IMR-90 (cell line): ENCODE results near the gene CLDN14. TPM values are rescaled to one million over a fixed set of nuclear protein-coding genes. Genes with fewer than 3 reads are reported as not detected.

Experiments
- ATAC-seq: fragments of 200-7000 bp; cut with Tn5 transposase; 2 replicates; pipeline ENCODE4 v1.9.1; 2020; ENCODE audit warnings: low read depth, mild to moderate bottlenecking, moderate library complexity
- BruUV-seq: library from RNA; stranded (reverse); fragments of 400-500 nt; replicated peaks from 2 replicates; lab custom pipeline; 2021; lab: Mats Ljungman, UMichigan
- CTCF ChIA-PET: fragments of 300-600 bp; formaldehyde crosslinking; extraction: SDS; loops from one replicate; lab custom pipeline; 2021; ENCODE audit warnings: antibody characterized with exemption; lab: Yijun Ruan, JAX
- POLR2A ChIA-PET: fragments of 300-600 bp; sonication (Branson Sonifier 250); formaldehyde crosslinking; loops from one replicate; lab custom pipeline; 2022; ENCODE audit warnings: antibody characterized with exemption; ENCODE audit not compliant: unreplicated experiment; lab: Charles Lee
- DNase-seq: peaks from one replicate; pipeline ENCODE4 v3.0.0; 2013
- H2AFZ ChIP-seq: replicated peaks from 2 replicates; pipeline ENCODE3; 2013; ENCODE audit warnings: low read length, mild to moderate bottlenecking; ENCODE audit not compliant: poor library complexity
- H2AK5ac ChIP-seq: 2 replicates; pipeline ENCODE4 v1.6.1; 2013; ENCODE audit warnings: low read depth, low read length, inconsistent platforms
- H2AK9ac ChIP-seq: replicated peaks from 2 replicates; pipeline ENCODE3; 2013; ENCODE audit warnings: mild to moderate bottlenecking, low read depth, low read length, moderate library complexity; ENCODE audit not compliant: poor library complexity
- H2BK120ac ChIP-seq: 2 replicates; pipeline ENCODE4 v1.6.1; 2013; ENCODE audit warnings: low read depth, low read length, inconsistent platforms
- H2BK15ac ChIP-seq: 3 replicates; pipeline ENCODE4 v1.6.1; 2013; ENCODE audit warnings: low read depth, low read length, inconsistent platforms
- H2BK20ac ChIP-seq: 2 replicates; pipeline ENCODE4 v1.6.1; 2013; ENCODE audit warnings: low read depth, mild to moderate bottlenecking, inconsistent platforms, low read length, moderate library complexity
- H2BK5ac ChIP-seq: 2 replicates; pipeline ENCODE4 v1.6.1; 2013; ENCODE audit warnings: mild to moderate bottlenecking, low read depth, low read length, inconsistent platforms; ENCODE audit not compliant: poor library complexity, severe bottlenecking
- H3K14ac ChIP-seq: replicated peaks from 2 replicates; pipeline ENCODE4 v1.6.1; 2013; ENCODE audit warnings: low read depth, low read length, inconsistent platforms
- H3K18ac ChIP-seq: 2 replicates; pipeline ENCODE4 v1.6.1; 2013; ENCODE audit warnings: low read depth, low read length, control low read depth
- H3K23ac ChIP-seq: 2 replicates; pipeline ENCODE4 v1.6.1; 2013; ENCODE audit warnings: low read depth, low read length, inconsistent platforms
- H3K27ac ChIP-seq: 2 replicates; pipeline ENCODE4 v1.5.1; 2013; ENCODE audit warnings: mild to moderate bottlenecking, control low read depth, low read length; ENCODE audit not compliant: insufficient read depth
- H3K27me3 ChIP-seq: 2 replicates; pipeline ENCODE4 v1.6.1; 2013; ENCODE audit warnings: low read length; ENCODE audit not compliant: control insufficient read depth, insufficient read depth
- H3K36me3 ChIP-seq: 2 replicates; pipeline ENCODE4 v1.6.1; 2013; ENCODE audit warnings: low read length, mixed read lengths; ENCODE audit not compliant: control insufficient read depth, insufficient read depth
- H3K4ac ChIP-seq: 2 replicates; pipeline ENCODE4 v1.6.1; 2013; ENCODE audit warnings: low read depth, low read length, inconsistent platforms
- H3K4me1 ChIP-seq: 2 replicates; pipeline ENCODE4 v1.6.1; 2013; ENCODE audit warnings: low read length, mixed read lengths; ENCODE audit not compliant: control insufficient read depth, insufficient read depth
- H3K4me2 ChIP-seq: 2 replicates; pipeline ENCODE4 v1.6.1; 2013; ENCODE audit warnings: low read depth, mild to moderate bottlenecking, control low read depth, low read length, moderate library complexity
- H3K4me3 ChIP-seq: 2 replicates; pipeline ENCODE4 v1.5.1; 2013; ENCODE audit warnings: low read depth, mild to moderate bottlenecking, control low read depth, low read length, moderate library complexity; ENCODE audit not compliant: insufficient read depth
- H3K56ac ChIP-seq: 2 replicates; pipeline ENCODE4 v1.6.1; 2013; ENCODE audit warnings: low read length, inconsistent platforms; ENCODE audit not compliant: insufficient read depth; ENCODE audit errors: extremely low read depth
- H3K79me1 ChIP-seq, 2 experiments: 2 replicates each; pipeline ENCODE4 v1.6.1; 2013; ENCODE audit warnings: low read length in 2 of 2, inconsistent platforms in 1 of 2, low read depth in 1 of 2
- H3K9ac ChIP-seq: 2 replicates; pipeline ENCODE4 v1.6.1; 2013; ENCODE audit warnings: low read depth, low read length, control low read depth
- H3K9me1 ChIP-seq: 2 replicates; pipeline ENCODE4 v1.6.1; 2013; ENCODE audit warnings: low read length, inconsistent platforms; ENCODE audit not compliant: insufficient read depth
- H3K9me3 ChIP-seq: 2 replicates; pipeline ENCODE4 v1.6.1; 2013; ENCODE audit warnings: low read length; ENCODE audit not compliant: control insufficient read depth, insufficient read depth
- H4K20me1 ChIP-seq: 2 replicates; pipeline ENCODE4 v1.6.1; 2013; ENCODE audit warnings: low read length, inconsistent platforms; ENCODE audit not compliant: insufficient read depth
- H4K5ac ChIP-seq: 2 replicates; pipeline ENCODE4 v1.6.1; 2013; ENCODE audit warnings: mild to moderate bottlenecking, low read depth, low read length, control low read depth
- H4K8ac ChIP-seq, 2 experiments: 2 replicates each; pipeline ENCODE4 v1.6.1; 2013; ENCODE audit warnings: low read depth in 2 of 2, low read length in 2 of 2, control low read depth in 1 of 2, inconsistent platforms in 1 of 2
- H4K91ac ChIP-seq: 2 replicates; pipeline ENCODE4 v1.6.1; 2013; ENCODE audit warnings: low read depth, low read length, inconsistent platforms; ENCODE audit not compliant: insufficient read depth
- BHLHE40 ChIP-seq: fragments of 150-350 bp; IDR thresholded peaks from 2 replicates; pipeline ENCODE4 v1.6.1; 2016; ENCODE audit warnings: mild to moderate bottlenecking, low read depth, low read length
- CHD1 ChIP-seq: IDR thresholded peaks from 2 replicates; pipeline ENCODE4 v1.6.1; 2012; ENCODE audit warnings: low read depth, low read length, improper control_type of control experiment
- MAFK ChIP-seq: IDR thresholded peaks from 2 replicates; pipeline ENCODE4 v1.6.1; 2012; ENCODE audit warnings: low read depth, low read length, improper control_type of control experiment
- WGBS, 2 experiments: methylation state at CpG; one replicate each; pipeline versions ENCODE4 v1.1.5 to v1.1.7; 2013; ENCODE audit warnings: missing lambda C conversion rate in 2 of 2; ENCODE audit not compliant: insufficient read length in 1 of 2; ENCODE audit errors: extremely low coverage in 2 of 2; 5-methylcytosine and 5-hydroxymethylcytosine counted together
- dilution Hi-C: fragments of 300-500 bp; cut with HindIII; formaldehyde crosslinking; loops from one replicate; pipeline ENCODE4 v1.14.3; 2018; ENCODE audit warnings: low sequenced_read_pairs; ENCODE audit not compliant: unreplicated experiment
- in situ Hi-C: fragments of 300-500 bp; cut with MboI; formaldehyde crosslinking; loops from 3 replicates; pipeline ENCODE4 v1.14.3; 2019; ENCODE audit warnings: low sequenced_read_pairs, inconsistent platforms, mixed read lengths
- intact Hi-C: fragments of 100-400 bp; cut with micrococcal nuclease; formaldehyde crosslinking; loops from 2 replicates; pipeline ENCODE4 v1.10.0; 2022
- polyA plus RNA-seq, 3 experiments: library from polyadenylated mRNA; depleted of rRNA; stranded (reverse); fragments of >200 nt; gene quantifications; 2 replicates each; pipeline ENCODE4 v1.2.3, GENCODE V29; 2012; ENCODE audit warnings: low replicate concordance in 1 of 3
- total RNA-seq: library from RNA; depleted of rRNA; stranded (reverse); fragments of >200 nt; gene quantifications from 2 replicates; pipeline ENCODE4 v1.2.3, GENCODE V29; 2012
- TF ChIP-seq, protein P1 (sequence below): conservative IDR thresholded peaks from 2 replicates; pipeline ENCODE4 v1.5.1; 2012; ENCODE audit warnings: mild to moderate bottlenecking, low read depth, low read length, improper control_type of control experiment

CLDN14 gene
- total and polyA plus RNA-seq, 2 of the 4 experiments (the other 2 are of a cell fraction) = not detected

DNA sequence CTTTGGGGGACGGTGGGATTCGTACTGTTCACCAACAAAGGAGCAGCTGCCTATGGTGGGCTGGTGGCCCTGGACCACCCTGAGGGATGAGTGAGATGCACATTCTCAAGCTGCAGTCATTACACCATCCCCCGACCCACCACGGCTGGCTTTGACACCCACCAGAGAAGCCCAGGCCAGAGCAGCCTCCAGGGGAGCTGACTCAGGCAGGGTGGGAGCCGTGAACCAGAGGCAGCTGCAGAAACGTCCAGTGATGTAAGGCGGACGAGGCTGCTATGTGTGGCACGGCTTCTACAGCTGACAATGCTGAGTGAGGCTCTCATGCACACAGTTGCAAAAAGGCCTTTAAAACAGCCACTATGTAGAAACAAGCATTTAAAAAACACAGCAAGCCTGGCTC, 54.6 kb downstream of the CLDN14 start:
- H2AK5ac ChIP-seq = no peak overlapping the region
- H3K9me1 ChIP-seq = peaks cover 8% of the 10 kb centered on the region
- no peak overlapping the region for H2BK5ac ChIP-seq
- peak overlapping the region; percentile 63 for H2AFZ ChIP-seq
- H4K91ac ChIP-seq = no peak overlapping the region
- dilution Hi-C loops (no loop called here), in situ Hi-C loops (no loop called here), intact Hi-C loops (no loop called here)
- no peak overlapping the region for H3K27ac ChIP-seq
- peak; percentile 84 for DNase-seq
- H4K5ac ChIP-seq = no peak overlapping the region
- no peaks in the 10 kb centered on the region for H4K20me1 ChIP-seq
- 0 out of 2 replicates have a peak, but pooled peaks have one; percentile 3 for ATAC-seq
- H3K9me3 ChIP-seq = no peaks in the 10 kb centered on the region
- H3K9ac ChIP-seq = no peak overlapping the region
- no peak overlapping the region for H3K56ac ChIP-seq
- no peak overlapping the region for H3K4me2 ChIP-seq
- H3K23ac ChIP-seq = no peak overlapping the region
- H3K79me1 ChIP-seq = no peaks in the 10 kb centered on the region; a peak in 2 of 4 replicates
- WGBS, 2 experiments = 17% methylated on average over 1 of the region's 9 CpGs; no CpG with 5 or more reads in 1 of the 2 experiments
- H3K18ac ChIP-seq = no peak overlapping the region
- no peak overlapping the region for H3K4me3 ChIP-seq
- TF ChIP-seq CHD1 (no peak), MAFK (peak; percentile 16; the same call in 1 of the 2 replicates), BHLHE40 (no peak)
- TF ChIP-seq, protein P1, sequence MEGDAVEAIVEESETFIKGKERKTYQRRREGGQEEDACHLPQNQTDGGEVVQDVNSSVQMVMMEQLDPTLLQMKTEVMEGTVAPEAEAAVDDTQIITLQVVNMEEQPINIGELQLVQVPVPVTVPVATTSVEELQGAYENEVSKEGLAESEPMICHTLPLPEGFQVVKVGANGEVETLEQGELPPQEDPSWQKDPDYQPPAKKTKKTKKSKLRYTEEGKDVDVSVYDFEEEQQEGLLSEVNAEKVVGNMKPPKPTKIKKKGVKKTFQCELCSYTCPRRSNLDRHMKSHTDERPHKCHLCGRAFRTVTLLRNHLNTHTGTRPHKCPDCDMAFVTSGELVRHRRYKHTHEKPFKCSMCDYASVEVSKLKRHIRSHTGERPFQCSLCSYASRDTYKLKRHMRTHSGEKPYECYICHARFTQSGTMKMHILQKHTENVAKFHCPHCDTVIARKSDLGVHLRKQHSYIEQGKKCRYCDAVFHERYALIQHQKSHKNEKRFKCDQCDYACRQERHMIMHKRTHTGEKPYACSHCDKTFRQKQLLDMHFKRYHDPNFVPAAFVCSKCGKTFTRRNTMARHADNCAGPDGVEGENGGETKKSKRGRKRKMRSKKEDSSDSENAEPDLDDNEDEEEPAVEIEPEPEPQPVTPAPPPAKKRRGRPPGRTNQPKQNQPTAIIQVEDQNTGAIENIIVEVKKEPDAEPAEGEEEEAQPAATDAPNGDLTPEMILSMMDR = no peak
- no peak overlapping the region for H3K4ac ChIP-seq
- peaks cover 12% of the 10 kb centered on the region for H3K4me1 ChIP-seq
- no peak overlapping the region for H2BK15ac ChIP-seq
- ChIA-PET POLR2A (no interaction called here), CTCF (no interaction called here)
- H3K36me3 ChIP-seq = no peaks in the 10 kb centered on the region
- H4K8ac ChIP-seq = no peak overlapping the region
- H2BK20ac ChIP-seq = no peak overlapping the region
- no peak overlapping the region for H2BK120ac ChIP-seq
- BruUV-seq = no TSS peak
- H2AK9ac ChIP-seq = no peak overlapping the region
- no peak overlapping the region for H3K14ac ChIP-seq
- H3K27me3 ChIP-seq = no peaks in the 10 kb centered on the region
